HepG2 (cell line): ENCODE measurements around the gene HNF1B. TPM values are rescaled to one million over a fixed set of nuclear protein-coding genes. Genes with fewer than 3 reads are reported as not detected.

Experiments
- ATAC-seq: fragments of 200-7000 bp; cut with Tn5 transposase; 3 replicates; pipeline ENCODE4 v1.9.1; 2020; ENCODE audit warnings: mild to moderate bottlenecking, moderate library complexity
- BruUV-seq: library from RNA; stranded (reverse); fragments of 400-500 nt; replicated peaks from 2 replicates; lab custom pipeline; 2021; lab: Mats Ljungman, UMichigan
- CTCF ChIA-PET: fragments of 300-600 bp; formaldehyde crosslinking; extraction: SDS; loops from one replicate; lab custom pipeline; 2021; ENCODE audit warnings: low total read pairs, inconsistent platforms, low intra/inter-chr PET ratio; lab: Yijun Ruan, JAX
- POLR2A ChIA-PET: fragments of 350-600 bp; sonication (Branson Sonifier 250); formaldehyde crosslinking; loops from one replicate; lab custom pipeline; 2020; ENCODE audit warnings: antibody characterized with exemption, inconsistent platforms; lab: Yijun Ruan, JAX
- DNase-seq: peaks from one replicate; pipeline ENCODE4 v3.0.0-alpha.2; 2015; ENCODE audit warnings: low spot score
- FAIRE-seq: peaks from 3 replicates; lab custom pipeline; 2011; peaks lifted over from hg19 to GRCh38; lab: Jason Lieb, UNC
- H2AFZ ChIP-seq: one replicate; pipeline ENCODE4 v1.6.1; 2011; ENCODE audit warnings: low read length, inconsistent platforms
- H3K27ac ChIP-seq: fragments of 300-600 bp; 3 replicates; pipeline ENCODE4 v1.8.0; 2011; ENCODE audit warnings: mixed run types, mild to moderate bottlenecking, mixed read lengths, low read length, inconsistent platforms; ENCODE audit not compliant: insufficient read depth; ENCODE audit errors: extremely low read length
- H3K27me3 ChIP-seq, 2 experiments: fragments of 200-600 bp in 1 of 2; 2 replicates in 1 of 2; 3 replicates in 1 of 2; pipeline versions ENCODE4 v1.6.0 to v1.8.0; 2011; ENCODE audit warnings: low read length in 2 of 2, mild to moderate bottlenecking in 2 of 2, moderate library complexity in 2 of 2, inconsistent platforms in 1 of 2; ENCODE audit not compliant: insufficient read depth in 2 of 2, control insufficient read depth in 1 of 2
- H3K36me3 ChIP-seq, 2 experiments: fragments of 200-600 bp in 1 of 2; replicated peaks in 1 of 2; 2 replicates in 1 of 2; 3 replicates in 1 of 2; pipeline versions ENCODE4 v1.5.1 to v1.8.0; 2011; ENCODE audit warnings: low read length in 2 of 2, inconsistent platforms in 1 of 2; ENCODE audit not compliant: insufficient read depth in 2 of 2, control insufficient read depth in 1 of 2
- H3K4me1 ChIP-seq: 2 replicates; pipeline ENCODE4 v1.5.1; 2012; ENCODE audit warnings: low read length, inconsistent platforms; ENCODE audit not compliant: insufficient read depth
- H3K4me2 ChIP-seq: 2 replicates; pipeline ENCODE4 v1.6.0; 2011; ENCODE audit warnings: low read depth, low read length, inconsistent platforms
- H3K4me3 ChIP-seq, 3 experiments: fragments of 200-600 bp in 1 of 3; sonication (generic), shearing (Covaris generic) in 1 of 3; replicated peaks in 1 of 3; 2 replicates each; pipeline ENCODE4 v1.5.1; 2011 to 2016; ENCODE audit warnings: low read length in 3 of 3, inconsistent platforms in 2 of 3, low read depth in 2 of 3, mild to moderate bottlenecking in 2 of 3, control low read depth in 1 of 3, mixed read lengths in 1 of 3; ENCODE audit not compliant: insufficient read depth in 1 of 3
- H3K79me2 ChIP-seq: one replicate; pipeline ENCODE4 v1.6.1; 2011; ENCODE audit warnings: low read length, inconsistent platforms; ENCODE audit not compliant: insufficient read depth
- H3K9ac ChIP-seq: 2 replicates; pipeline ENCODE4 v1.6.0; 2011; ENCODE audit warnings: mild to moderate bottlenecking, low read depth, low read length, inconsistent platforms; ENCODE audit not compliant: insufficient read depth
- H3K9me3 ChIP-seq: 2 replicates; pipeline ENCODE4 v1.5.1; 2012; ENCODE audit warnings: mild to moderate bottlenecking, low read length
- H4K20me1 ChIP-seq: 2 replicates; pipeline ENCODE4 v1.6.0; 2011; ENCODE audit warnings: inconsistent platforms, mild to moderate bottlenecking, low read length, moderate library complexity; ENCODE audit not compliant: insufficient read depth
- BCL6 ChIP-seq: IDR thresholded peaks from 2 replicates; pipeline ENCODE4 v1.6.1; 2016; ENCODE audit warnings: missing genetic modification reagents, missing compliant biosample characterization
- CENPX ChIP-seq: sonication (generic); formaldehyde crosslinking; IDR thresholded peaks from 2 replicates; pipeline ENCODE4 v1.9.0; 2021; ENCODE audit warnings: mild to moderate bottlenecking, missing genetic modification reagents, moderate library complexity
- DPF2 ChIP-seq: sonication (generic); formaldehyde crosslinking; IDR thresholded peaks from 2 replicates; pipeline ENCODE4 v1.4.0; 2020; ENCODE audit warnings: mild to moderate bottlenecking, low read depth, missing genetic modification reagents, borderline replicate concordance
- MAFK ChIP-seq, 2 experiments: IDR thresholded peaks in 1 of 2; conservative IDR thresholded peaks in 1 of 2; 2 replicates each; pipeline ENCODE4 v1.6.1; 2011; ENCODE audit warnings: improper control_type of control experiment in 2 of 2, low read length in 2 of 2
- NFE2L2 ChIP-seq: fragments of 150-350 bp; IDR thresholded peaks from 2 replicates; pipeline ENCODE4 v1.6.1; 2014; ENCODE audit warnings: low read length
- ZFP62 ChIP-seq: sonication (generic); formaldehyde crosslinking; IDR thresholded peaks from 2 replicates; pipeline ENCODE4 v1.4.0; 2020; ENCODE audit warnings: missing genetic modification reagents
- ZNF367 ChIP-seq: sonication (generic); formaldehyde crosslinking; IDR thresholded peaks from 2 replicates; pipeline ENCODE4 v1.4.0; 2020; ENCODE audit warnings: missing genetic modification reagents, borderline replicate concordance
- ZNF605 ChIP-seq: sonication (generic); formaldehyde crosslinking; IDR thresholded peaks from 2 replicates; pipeline ENCODE4 v1.8.0; 2022; ENCODE audit warnings: mild to moderate bottlenecking, missing genetic modification reagents
- ZNF83 ChIP-seq: sonication (generic); formaldehyde crosslinking; IDR thresholded peaks from 2 replicates; pipeline ENCODE4 v1.4.0; 2020; ENCODE audit warnings: missing genetic modification reagents, mild to moderate bottlenecking, borderline replicate concordance
- WGBS: methylation state at CpG from one replicate; pipeline ENCODE4 v1.1.6; 2017; ENCODE audit warnings: low lambda C conversion rate; 5-methylcytosine and 5-hydroxymethylcytosine counted together
- in situ Hi-C: cut with HindIII; loops from 2 replicates; pipeline ENCODE4 v1.10.0; 2017; ENCODE audit warnings: low pct_unique_long_range_greater_than_20kb; ENCODE audit not compliant: extremely low pct_ligation_motif_present
- intact Hi-C: fragments of 100-400 bp; cut with micrococcal nuclease; formaldehyde crosslinking; loops from one replicate; pipeline ENCODE4 v1.10.0; 2022; ENCODE audit not compliant: unreplicated experiment
- polyA plus RNA-seq, 8 experiments: library from polyadenylated mRNA; depleted of rRNA in 3 of 8; stranded (reverse) in 7 of 8; unstranded in 1 of 8; fragments of >200 nt; fragmentation: Illumina TruSeq in 4 of 8; extraction: Trizol in 4 of 8; gene quantifications; 2 replicates each; pipeline versions ENCODE4 v1.2.1 to v1.2.3, GENCODE V29; 2011 to 2016; ENCODE audit warnings: low read depth in 4 of 8, missing spikeins in 1 of 8, mixed read lengths in 1 of 8; ENCODE audit not compliant: insufficient read depth in 1 of 8
- total RNA-seq, 5 experiments: library from RNA; depleted of rRNA; stranded (reverse); fragments of >200 nt; fragmentation: Illumina TruSeq; extraction: Trizol; gene quantifications; 2 replicates each; pipeline ENCODE4 v1.2.3, GENCODE V29; 2016; ENCODE audit warnings: low read depth in 1 of 5
- TF ChIP-seq, protein P1 (sequence below): sonication (generic); formaldehyde crosslinking; IDR thresholded peaks from 2 replicates; pipeline ENCODE4 v1.8.1; 2022; ENCODE audit warnings: low read depth, mild to moderate bottlenecking, missing genetic modification reagents
- TF ChIP-seq, protein P2 (sequence below): sonication (generic); formaldehyde crosslinking; IDR thresholded peaks from 2 replicates; pipeline ENCODE4 v1.5.1; 2020; ENCODE audit warnings: mild to moderate bottlenecking, missing genetic modification reagents, borderline replicate concordance
- TF ChIP-seq, protein P3 (sequence below): sonication (generic); formaldehyde crosslinking; IDR thresholded peaks from 2 replicates; pipeline ENCODE4 v1.5.0; 2020; ENCODE audit warnings: mild to moderate bottlenecking, low read depth, missing genetic modification reagents, borderline replicate concordance

The HNF1B gene
- total and polyA plus RNA-seq, 2 of the 13 experiments (the other 11 are each of a cell fraction or from before 2014, with no cell fraction given), result 1.9 to 5.3 TPM

DNA sequence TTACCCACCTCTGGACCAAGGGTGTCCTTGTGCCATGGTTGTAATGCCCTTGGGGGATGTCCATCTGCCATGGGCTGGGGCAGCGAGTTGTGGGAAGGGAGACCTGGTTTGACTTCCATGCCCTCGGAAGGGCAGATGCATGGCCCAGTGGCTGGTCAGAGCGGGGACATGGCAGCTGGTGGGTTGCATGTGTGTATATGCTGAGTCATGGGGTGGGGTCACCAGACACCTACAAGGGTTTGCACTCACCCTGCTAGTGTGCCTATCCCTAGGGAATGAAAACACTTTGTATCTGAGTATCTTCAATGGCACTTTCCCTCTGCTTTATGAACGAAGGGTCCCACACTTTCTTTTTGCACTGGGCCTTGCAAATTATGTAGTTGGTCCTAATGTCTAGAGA lies 10.6 kb upstream of the HNF1B start:
- Histone ChIP-seq H3K27me3 (peaks cover 1 to 3% of the 10 kb centered on the region in 2 experiments; a peak in 1 of 5 replicates), H3K27ac (no peak overlapping the region), H3K36me3 (no peaks in the 10 kb centered on the region), H3K79me2 (no peaks in the 10 kb centered on the region), H4K20me1 (no peaks in the 10 kb centered on the region), H2AFZ (no peak overlapping the region), H3K4me3 (no peak overlapping the region), H3K9me3 (no peaks in the 10 kb centered on the region), H3K4me2 (no peak overlapping the region), H3K4me1 (peaks cover 53% of the 10 kb centered on the region)
- CTCF ChIA-PET, result no interaction called here
- POLR2A ChIA-PET, result no interaction called here
- FAIRE-seq (no peak), DNase-seq (no peak), ATAC-seq (no peak)
- in situ Hi-C loops, result no loop called here
- BruUV-seq, result no TSS peak
- intact Hi-C loops, result no loop called here
- 82% methylated on average over 1 of the region's 4 CpGs for WGBS
- TF ChIP-seq NFE2L2 (peak; percentile 80), MAFK (conservative IDR thresholded peaks at IDR 0.05 in 1 of 2, IDR thresholded peaks at IDR 0.05 in 1 of 2; ENCODE audit: low read length in 2 of 2) (0 out of 4 replicates have a peak, but pooled peaks have one; percentile 1 to 12), DPF2 (CRISPR knock-in tag) (no peak)
- TF ChIP-seq, all 625 proteins: peak for 2
- no peak overlapping the region for H3K9ac ChIP-seq

DNA sequence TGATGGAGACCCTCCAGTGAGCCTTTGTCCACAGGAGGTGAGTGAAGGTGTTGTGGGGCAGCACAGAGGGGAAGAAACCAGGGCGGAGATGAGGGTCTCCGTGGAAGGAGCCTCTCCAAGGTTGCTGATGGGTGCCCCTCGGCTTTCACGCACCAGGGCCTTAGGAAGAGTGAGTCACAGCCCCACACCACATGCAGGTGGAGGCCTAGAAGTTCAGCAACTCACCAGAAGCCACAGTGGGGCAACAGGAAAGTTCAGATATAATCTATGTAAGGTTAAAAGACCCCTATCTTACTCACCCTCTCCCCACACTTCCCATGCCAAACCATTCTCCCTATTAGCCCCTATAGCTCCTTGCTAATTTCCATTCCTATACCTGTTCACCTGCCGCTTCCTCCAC lies 9.5 kb upstream of the HNF1B start:
- H3K36me3 ChIP-seq, result no peaks in the 10 kb centered on the region
- in situ Hi-C loops, result no loop called here
- H3K9ac ChIP-seq, result no peak overlapping the region
- H3K27ac ChIP-seq, result no peak overlapping the region
- no peak overlapping the region for H2AFZ ChIP-seq
- no peaks in the 10 kb centered on the region for H4K20me1 ChIP-seq
- ChIA-PET POLR2A (interaction anchor here (1.4 to 1.6 kb wide), 2 partner anchors 10 to 46 kb away, joined by 4 to 11 read pairs; partner anchors contain the start of gene HNF1B), CTCF (no interaction called here)
- H3K4me2 ChIP-seq, result no peak overlapping the region
- ATAC-seq, result no peak
- WGBS, result 62% methylated on average over 5 of the region's 5 CpGs
- H3K9me3 ChIP-seq, result no peaks in the 10 kb centered on the region
- no peak for FAIRE-seq
- BruUV-seq, result no TSS peak
- H3K4me1 ChIP-seq, result peaks cover 42% of the 10 kb centered on the region
- H3K4me3 ChIP-seq, result no peak overlapping the region
- intact Hi-C loops, result no loop called here
- peaks cover 1 to 3% of the 10 kb centered on the region in 2 experiments; a peak in 1 of 5 replicates for H3K27me3 ChIP-seq
- H3K79me2 ChIP-seq, result no peaks in the 10 kb centered on the region
- no peak for DNase-seq
- TF ChIP-seq ZNF605, result no peak
- no peak for TF ChIP-seq BCL6
- TF ChIP-seq, protein P1, sequence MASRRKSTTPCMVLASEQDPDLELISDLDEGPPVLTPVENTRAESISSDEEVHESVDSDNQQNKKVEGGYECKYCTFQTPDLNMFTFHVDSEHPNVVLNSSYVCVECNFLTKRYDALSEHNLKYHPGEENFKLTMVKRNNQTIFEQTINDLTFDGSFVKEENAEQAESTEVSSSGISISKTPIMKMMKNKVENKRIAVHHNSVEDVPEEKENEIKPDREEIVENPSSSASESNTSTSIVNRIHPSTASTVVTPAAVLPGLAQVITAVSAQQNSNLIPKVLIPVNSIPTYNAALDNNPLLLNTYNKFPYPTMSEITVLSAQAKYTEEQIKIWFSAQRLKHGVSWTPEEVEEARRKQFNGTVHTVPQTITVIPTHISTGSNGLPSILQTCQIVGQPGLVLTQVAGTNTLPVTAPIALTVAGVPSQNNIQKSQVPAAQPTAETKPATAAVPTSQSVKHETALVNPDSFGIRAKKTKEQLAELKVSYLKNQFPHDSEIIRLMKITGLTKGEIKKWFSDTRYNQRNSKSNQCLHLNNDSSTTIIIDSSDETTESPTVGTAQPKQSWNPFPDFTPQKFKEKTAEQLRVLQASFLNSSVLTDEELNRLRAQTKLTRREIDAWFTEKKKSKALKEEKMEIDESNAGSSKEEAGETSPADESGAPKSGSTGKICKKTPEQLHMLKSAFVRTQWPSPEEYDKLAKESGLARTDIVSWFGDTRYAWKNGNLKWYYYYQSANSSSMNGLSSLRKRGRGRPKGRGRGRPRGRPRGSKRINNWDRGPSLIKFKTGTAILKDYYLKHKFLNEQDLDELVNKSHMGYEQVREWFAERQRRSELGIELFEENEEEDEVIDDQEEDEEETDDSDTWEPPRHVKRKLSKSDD, result no peak
- no peak for TF ChIP-seq ZNF367
- TF ChIP-seq, protein P2, sequence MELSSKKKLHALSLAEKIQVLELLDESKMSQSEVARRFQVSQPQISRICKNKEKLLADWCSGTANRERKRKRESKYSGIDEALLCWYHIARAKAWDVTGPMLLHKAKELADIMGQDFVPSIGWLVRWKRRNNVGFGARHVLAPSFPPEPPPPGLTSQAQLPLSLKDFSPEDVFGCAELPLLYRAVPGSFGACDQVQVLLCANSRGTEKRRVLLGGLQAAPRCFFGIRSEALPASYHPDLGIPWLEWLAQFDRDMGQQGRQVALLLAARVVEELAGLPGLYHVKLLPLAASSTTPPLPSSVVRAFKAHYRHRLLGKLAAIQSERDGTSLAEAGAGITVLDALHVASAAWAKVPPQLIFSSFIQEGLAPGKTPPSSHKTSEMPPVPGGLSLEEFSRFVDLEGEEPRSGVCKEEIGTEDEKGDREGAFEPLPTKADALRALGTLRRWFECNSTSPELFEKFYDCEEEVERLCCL (CRISPR knock-in tag), result no peak
- TF ChIP-seq ZNF83 (CRISPR knock-in tag), result no peak
- TF ChIP-seq, protein P3, sequence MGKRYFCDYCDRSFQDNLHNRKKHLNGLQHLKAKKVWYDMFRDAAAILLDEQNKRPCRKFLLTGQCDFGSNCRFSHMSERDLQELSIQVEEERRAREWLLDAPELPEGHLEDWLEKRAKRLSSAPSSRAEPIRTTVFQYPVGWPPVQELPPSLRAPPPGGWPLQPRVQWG (CRISPR knock-in tag), result no peak
- no peak for TF ChIP-seq CENPX (CRISPR knock-in tag)
- TF ChIP-seq ZFP62, result no peak
